HEK293 (cell line): ENCODE measurements around the gene ITGB1.

Source experiments
- SP2 ChIP-seq: fragments of 450-650 bp; formaldehyde crosslinking; IDR thresholded peaks from 2 replicates; pipeline ENCODE4 v1.5.1; 2016; ENCODE audit warnings: missing biosample characterization, missing genetic modification characterization
- ZEB2 ChIP-seq: fragments of 450-650 bp; formaldehyde crosslinking; IDR thresholded peaks from 2 replicates; pipeline ENCODE4 v1.5.1; 2016; ENCODE audit warnings: missing biosample characterization, missing genetic modification characterization
- ZNF114 ChIP-seq: fragments of 450-650 bp; formaldehyde crosslinking; IDR thresholded peaks from 2 replicates; pipeline ENCODE4 v1.5.0; 2017; ENCODE audit warnings: missing biosample characterization, missing genetic modification characterization
- ZNF23 ChIP-seq: fragments of 450-650 bp; formaldehyde crosslinking; IDR thresholded peaks from 2 replicates; pipeline ENCODE4 v1.5.1; 2016; ENCODE audit warnings: missing biosample characterization, missing genetic modification characterization, borderline replicate concordance
- ZNF248 ChIP-seq: fragments of 450-650 bp; formaldehyde crosslinking; IDR thresholded peaks from 2 replicates; pipeline ENCODE4 v1.5.1; 2017; ENCODE audit warnings: missing biosample characterization, missing genetic modification characterization
- ZNF302 ChIP-seq: fragments of 450-650 bp; formaldehyde crosslinking; IDR thresholded peaks from 2 replicates; pipeline ENCODE4 v1.5.1; 2016; ENCODE audit warnings: missing biosample characterization, missing genetic modification characterization, low read depth
- ZNF350 ChIP-seq: fragments of 450-650 bp; formaldehyde crosslinking; IDR thresholded peaks from 2 replicates; pipeline ENCODE4 v1.5.0; 2017; ENCODE audit warnings: missing biosample characterization, mild to moderate bottlenecking, missing genetic modification characterization
- ZNF768 ChIP-seq: fragments of 450-650 bp; formaldehyde crosslinking; IDR thresholded peaks from 2 replicates; pipeline ENCODE4 v1.5.1; 2018; ENCODE audit warnings: missing biosample characterization, mild to moderate bottlenecking, missing genetic modification characterization
- TF ChIP-seq, protein P1 (sequence below): fragments of 450-650 bp; formaldehyde crosslinking; IDR thresholded peaks from 2 replicates; pipeline ENCODE4 v1.5.1; 2016; ENCODE audit warnings: missing biosample characterization, missing genetic modification characterization
- TF ChIP-seq, protein P2 (sequence below): sonication (generic); formaldehyde crosslinking; IDR thresholded peaks from 2 replicates; pipeline ENCODE4 v1.8.1; 2022; ENCODE audit warnings: mild to moderate bottlenecking, moderate library complexity, missing genetic modification reagents
- TF ChIP-seq, protein P3 (sequence below): IDR thresholded peaks from 2 replicates; pipeline ENCODE4 v1.6.1; 2011; ENCODE audit warnings: mild to moderate bottlenecking, low read depth, low read length, borderline replicate concordance

DNA sequence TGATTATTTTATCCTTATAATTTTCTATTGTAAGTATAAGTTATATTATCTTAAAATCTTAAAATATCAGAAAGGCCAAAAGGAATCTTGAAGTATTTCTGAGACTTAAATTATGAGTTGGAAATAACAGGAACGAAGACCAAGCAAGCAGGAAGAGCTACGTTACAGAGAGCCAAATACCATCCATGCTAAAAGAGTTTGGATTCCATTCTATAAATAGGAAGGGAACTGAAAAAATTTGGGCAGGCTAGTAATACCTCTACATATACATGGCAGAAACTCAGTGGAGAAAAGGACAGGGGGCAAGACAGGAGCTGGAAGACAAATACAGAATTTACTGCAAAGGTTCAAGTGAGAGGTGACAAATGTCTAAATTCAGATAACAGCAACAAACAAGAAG lies 16.7 kb downstream of the ITGB1 start:
- TF ChIP-seq ZNF114 (tag by site-specific recombination) (no peak), ZNF350 (no peak), ZNF302 (tag by site-specific recombination) (no peak), SP2 (tag by site-specific recombination) (no peak), ZNF248 (no peak), ZNF768 (no peak), ZEB2 (tag by site-specific recombination) (no peak), ZNF23 (no peak)
- TF ChIP-seq, protein P1, sequence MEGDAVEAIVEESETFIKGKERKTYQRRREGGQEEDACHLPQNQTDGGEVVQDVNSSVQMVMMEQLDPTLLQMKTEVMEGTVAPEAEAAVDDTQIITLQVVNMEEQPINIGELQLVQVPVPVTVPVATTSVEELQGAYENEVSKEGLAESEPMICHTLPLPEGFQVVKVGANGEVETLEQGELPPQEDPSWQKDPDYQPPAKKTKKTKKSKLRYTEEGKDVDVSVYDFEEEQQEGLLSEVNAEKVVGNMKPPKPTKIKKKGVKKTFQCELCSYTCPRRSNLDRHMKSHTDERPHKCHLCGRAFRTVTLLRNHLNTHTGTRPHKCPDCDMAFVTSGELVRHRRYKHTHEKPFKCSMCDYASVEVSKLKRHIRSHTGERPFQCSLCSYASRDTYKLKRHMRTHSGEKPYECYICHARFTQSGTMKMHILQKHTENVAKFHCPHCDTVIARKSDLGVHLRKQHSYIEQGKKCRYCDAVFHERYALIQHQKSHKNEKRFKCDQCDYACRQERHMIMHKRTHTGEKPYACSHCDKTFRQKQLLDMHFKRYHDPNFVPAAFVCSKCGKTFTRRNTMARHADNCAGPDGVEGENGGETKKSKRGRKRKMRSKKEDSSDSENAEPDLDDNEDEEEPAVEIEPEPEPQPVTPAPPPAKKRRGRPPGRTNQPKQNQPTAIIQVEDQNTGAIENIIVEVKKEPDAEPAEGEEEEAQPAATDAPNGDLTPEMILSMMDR (tag by site-specific recombination) = no peak
- TF ChIP-seq, protein P2, sequence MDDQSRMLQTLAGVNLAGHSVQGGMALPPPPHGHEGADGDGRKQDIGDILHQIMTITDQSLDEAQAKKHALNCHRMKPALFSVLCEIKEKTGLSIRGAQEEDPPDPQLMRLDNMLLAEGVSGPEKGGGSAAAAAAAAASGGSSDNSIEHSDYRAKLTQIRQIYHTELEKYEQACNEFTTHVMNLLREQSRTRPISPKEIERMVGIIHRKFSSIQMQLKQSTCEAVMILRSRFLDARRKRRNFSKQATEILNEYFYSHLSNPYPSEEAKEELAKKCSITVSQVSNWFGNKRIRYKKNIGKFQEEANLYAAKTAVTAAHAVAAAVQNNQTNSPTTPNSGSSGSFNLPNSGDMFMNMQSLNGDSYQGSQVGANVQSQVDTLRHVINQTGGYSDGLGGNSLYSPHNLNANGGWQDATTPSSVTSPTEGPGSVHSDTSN = no peak
- TF ChIP-seq, protein P3, sequence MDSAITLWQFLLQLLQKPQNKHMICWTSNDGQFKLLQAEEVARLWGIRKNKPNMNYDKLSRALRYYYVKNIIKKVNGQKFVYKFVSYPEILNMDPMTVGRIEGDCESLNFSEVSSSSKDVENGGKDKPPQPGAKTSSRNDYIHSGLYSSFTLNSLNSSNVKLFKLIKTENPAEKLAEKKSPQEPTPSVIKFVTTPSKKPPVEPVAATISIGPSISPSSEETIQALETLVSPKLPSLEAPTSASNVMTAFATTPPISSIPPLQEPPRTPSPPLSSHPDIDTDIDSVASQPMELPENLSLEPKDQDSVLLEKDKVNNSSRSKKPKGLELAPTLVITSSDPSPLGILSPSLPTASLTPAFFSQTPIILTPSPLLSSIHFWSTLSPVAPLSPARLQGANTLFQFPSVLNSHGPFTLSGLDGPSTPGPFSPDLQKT = no peak
